ENCODE results near the gene RAB11FIP2.
A peak's percentile ranks its signal among the peaks of the same experiment; 100 is the strongest.

The RAB11FIP2 gene

DNA sequence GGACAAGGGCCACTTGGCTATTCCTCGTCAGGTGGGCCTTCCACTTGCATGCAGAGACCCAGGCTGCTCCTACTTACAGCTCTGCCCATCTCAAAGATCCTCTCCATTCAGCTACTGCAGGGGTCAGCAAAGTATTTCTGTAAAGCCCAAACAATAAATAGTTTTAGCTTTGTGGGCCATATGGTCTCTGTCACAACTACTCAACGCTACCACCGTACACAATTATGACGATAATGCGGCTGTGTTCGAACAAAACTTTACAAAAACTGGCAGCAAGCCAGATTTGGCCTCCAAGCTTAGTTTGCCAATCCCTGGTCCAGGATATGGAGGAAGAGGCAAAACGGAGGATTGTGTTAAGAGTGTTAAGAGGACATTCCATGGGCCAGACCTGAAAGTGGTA is 12.8 kb downstream of the RAB11FIP2 start:
- no peak for DNase-seq

DNA sequence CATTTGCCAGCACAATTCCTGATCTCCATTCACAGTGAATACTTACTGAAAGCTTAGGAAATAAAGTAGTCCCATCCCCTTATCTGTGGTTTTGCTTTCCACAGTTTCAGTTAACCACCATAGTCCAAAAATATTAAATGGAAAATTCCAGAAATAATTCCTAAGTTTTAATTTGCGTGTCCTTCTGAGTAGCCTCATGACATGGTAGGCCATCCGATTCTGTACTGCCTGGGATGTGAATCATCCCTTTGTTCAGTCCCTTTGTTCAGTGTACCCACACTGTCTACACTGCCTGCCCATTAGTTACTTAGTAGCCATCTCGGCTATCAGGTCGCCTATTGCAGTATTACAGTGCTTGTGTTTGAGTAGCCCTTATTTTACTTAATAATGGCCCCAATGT is 14.2 kb downstream of the RAB11FIP2 start:
- DNase-seq: no peak

GRCh38 chr10:118031351-118032075 is 15.2 kb downstream of the RAB11FIP2 start:
- DNase-seq: no peak

DNA sequence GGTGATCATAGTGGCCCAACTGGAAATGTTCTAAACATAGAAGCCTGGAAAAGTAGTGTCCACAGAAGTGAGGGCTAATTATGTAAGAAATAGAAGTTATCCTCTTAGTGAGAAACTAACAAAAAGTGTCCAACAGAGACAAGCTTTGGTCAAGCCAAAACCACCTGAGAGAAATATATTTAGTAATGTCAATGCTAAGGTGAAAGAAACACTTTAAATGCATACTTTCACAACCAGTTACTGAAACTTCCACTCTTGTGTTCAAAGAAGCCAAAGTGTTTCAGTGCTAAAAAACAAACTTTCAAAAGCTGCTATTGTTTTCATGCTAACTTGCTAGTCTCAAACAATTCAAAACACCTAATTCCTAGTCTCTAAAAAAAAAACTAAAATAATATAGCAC is 18.1 kb downstream of the RAB11FIP2 start:
- no peak for DNase-seq

DNA sequence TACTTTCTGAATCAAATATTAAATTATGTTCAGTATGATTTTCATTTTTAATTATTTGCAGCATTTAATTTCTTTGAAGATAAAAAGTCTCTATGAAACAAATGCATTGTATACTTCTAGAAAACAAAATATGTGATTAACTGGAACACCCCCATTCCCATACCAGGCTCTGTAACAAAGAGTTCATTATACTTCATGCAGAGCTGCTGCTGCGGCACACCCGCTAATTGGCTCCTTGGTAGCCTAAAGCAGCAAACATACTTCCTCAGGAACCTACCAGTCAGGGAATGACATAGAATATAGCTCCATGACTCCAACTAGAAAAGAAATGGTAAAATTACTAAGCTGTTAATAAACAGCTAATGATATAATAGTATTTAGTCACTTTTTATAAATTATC is 19.3 kb downstream of the RAB11FIP2 start:
- DNase-seq: peak; percentile 38

DNA sequence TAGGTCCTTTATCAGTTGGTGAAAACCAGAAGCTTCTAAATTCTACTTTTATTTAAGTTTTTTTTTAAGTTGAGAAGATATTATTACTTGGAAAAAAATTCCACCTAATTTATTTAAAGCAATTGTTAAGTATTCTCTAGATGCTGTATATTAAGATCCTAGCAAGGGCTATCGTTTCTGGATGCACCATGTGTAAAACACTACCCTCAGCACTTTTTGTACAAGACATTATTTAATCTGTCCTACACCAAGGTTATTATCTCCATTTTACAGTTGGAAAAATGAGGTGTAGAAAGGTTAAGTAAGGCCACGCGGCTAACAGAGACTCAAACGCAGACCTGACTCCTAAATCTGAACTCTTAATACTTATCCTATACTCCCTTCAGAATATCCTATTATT is 19.8 kb downstream of the RAB11FIP2 start:
- no peak for DNase-seq

GRCh38 chr10:118020365-118020764 is 26.4 kb downstream of the RAB11FIP2 start:
- DNase-seq: no peak

DNA sequence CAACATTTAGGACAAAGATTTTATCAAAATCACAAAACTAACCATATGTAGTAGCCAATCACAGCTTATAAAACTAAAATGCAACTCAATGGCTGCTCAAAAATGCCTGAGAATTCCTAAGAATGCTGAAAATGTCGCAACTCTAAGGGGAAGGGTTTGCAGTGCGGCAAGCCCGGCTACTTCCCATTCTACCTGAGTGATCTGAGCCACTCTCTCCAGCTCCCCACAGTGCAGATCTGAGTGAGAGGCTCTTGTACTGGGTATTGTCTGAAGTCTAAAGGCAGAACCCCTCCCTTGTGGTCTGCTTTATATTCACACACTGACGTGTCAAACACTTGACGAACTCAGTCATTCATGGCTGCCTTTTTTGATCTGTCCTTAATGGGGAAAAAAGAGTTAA is 28.9 kb downstream of the RAB11FIP2 start:
- no peak for DNase-seq

- no peak for DNase-seq
These were observed 29.5 kb downstream of the RAB11FIP2 start for GRCh38 chr10:118017071-118017740.

GRCh38 chr10:118012952-118013525 is 33.7 kb downstream of the RAB11FIP2 start:
- no peak for DNase-seq

DNA sequence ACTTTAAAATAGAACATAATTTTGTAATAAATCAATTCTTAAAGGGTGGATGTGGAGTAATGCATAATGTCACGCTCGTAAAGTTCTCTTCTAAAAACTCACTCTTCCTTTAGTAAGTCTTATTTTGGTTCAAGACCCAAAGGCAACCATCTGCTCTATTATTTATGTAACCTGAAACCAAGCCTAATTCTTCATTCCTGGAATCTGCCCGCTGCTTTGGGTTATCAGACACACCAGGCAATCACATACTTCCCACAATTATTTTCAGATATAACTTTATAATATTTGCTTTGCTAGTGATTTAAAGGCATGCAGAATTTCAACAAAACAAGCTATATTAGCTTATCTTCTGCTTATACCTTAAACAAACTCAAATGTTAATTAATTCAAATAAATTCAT is 39.0 kb downstream of the RAB11FIP2 start:
- no peak for DNase-seq

- DNase-seq: no peak
These were observed 43.6 kb downstream of the RAB11FIP2 start for GRCh38 chr10:118003126-118003525.

- no peak for DNase-seq
These were observed 44.2 kb downstream of the RAB11FIP2 start for GRCh38 chr10:118002581-118002980.

DNA sequence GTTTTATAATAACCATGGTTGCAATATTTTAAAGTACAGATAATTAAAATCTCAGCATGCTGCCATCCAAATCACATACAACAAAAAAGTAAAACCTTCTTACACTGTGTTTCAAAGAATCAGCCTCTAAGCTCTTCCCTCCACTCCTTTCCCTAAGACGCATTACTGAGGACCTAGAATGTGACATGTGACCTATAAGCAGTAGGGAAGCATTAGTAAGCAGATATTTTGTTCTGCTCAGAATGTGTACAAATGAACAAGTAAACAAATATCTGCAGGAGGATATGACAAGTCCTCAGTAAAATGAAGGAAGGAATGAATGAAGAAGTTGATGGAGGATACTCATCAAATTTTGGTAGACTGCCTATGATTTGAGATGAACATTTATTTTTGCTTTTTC is 49.1 kb downstream of the RAB11FIP2 start:
- DNase-seq: no peak

DNA sequence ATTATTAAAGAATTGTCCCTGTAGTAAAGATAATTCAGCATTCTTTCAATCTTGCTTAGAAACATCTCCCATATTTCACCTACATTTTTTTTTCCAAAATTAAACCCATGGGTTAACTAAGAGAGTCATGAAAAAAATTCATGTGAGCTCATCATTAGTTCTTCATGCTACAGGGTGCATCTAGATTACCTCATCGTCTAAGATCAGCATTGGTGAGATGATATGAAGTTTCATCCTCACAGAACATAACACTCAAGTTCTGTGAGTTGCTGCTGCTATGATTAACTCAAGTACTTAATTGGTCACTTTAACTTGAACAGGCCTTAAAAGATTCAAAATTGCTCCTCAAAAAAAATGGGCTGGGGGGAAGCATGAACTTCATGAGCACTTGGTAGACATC is 50.0 kb downstream of the RAB11FIP2 start:
- DNase-seq: no peak

DNA sequence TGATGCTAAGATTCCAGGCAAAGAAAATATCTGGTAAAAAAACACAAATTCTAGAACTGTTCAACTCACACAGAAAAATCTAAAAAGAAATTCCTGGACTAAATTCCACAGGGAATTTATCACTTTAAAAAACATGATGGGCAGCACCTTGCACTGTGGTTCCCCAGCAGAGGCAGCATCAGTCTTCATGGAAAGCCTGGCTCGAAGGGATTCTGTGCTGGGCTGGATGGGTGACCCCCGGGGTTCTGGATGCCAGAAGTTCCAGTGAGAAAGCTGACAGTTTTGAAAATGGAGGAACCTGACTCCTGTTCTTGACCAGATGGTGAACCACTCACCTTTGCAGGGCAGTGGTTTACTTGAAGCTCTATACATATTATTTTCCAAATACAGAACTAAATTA is 52.0 kb downstream of the RAB11FIP2 start:
- DNase-seq: no peak

DNA sequence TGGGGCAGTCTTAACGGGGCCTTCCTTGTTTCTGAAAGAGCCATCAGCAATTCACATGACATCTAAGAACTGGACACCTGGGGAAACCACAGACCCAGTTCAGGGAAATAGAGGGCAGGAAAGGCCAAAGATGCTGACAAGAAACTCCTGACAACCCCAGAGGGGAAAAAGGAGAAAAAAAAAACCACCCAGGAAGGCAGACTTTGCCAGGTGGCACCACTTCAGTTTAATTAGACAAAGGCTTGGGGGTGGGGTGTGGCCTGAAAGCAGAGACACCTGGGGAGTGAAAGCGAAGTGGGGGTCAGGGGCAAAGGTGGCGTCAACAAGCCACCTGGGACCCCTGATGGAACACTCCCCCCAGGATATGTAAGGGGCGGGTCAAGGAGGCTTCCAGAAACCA is 53.6 kb downstream of the RAB11FIP2 start:
- no peak for DNase-seq

DNA sequence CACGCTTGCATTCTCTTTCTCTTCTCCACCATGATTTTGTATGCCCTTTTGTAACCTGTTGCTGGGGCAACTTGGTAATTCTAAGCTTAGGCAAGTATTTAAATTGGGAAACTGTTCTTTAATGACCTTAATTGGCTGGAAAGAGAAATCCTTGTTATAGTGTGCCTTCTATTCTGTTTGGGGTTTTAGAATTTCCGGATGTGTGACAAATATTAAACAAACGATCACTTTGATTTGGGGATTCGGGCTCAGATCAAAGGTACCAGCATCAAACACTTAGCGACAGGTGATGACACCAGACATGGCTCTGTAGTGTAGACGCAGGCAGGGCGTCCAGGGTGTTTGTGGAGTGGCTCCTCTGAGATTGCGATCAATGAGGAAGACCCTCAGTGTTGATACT is 55.0 kb downstream of the RAB11FIP2 start:
- DNase-seq: no peak

DNA sequence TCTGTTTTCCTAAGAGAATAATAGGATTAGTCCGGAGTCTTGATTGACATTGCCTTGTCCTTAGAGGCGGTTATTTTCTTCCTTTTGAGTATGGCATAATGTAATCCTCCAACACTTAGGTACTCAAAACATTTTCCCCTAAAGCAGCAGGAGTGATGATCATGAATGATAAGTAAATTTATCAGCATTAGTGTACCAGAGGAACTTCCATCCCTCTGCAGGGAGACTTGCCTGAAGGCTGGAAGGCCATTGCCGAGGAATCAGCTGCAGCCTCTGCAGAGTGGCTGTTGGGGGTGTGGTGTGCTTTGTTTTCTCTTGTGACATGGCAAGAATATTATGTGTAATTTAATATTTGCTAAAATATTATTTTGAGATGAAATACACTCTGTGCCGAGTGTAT is 56.8 kb downstream of the RAB11FIP2 start:
- DNase-seq: no peak

DNA sequence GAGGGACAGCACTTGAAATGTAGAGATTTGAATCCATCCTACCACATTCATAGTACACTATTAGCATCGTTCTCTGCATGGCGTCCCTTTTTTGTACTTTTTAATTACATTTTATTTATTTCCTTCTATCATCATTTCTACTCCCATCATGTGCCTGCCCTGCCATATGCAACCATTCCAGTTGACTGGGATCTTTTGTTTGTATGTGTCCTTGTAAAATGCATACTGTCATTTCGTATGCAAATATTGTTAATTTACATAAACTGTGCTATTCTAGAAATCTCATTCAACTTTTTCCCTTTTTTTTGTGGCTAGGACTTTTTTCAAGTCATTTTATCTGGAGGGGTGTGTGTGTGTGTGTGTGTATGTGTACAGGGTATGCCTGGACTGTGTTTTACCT is 57.9 kb downstream of the RAB11FIP2 start:
- DNase-seq: no peak

GRCh38 chr10:117987244-117987909 is 59.4 kb downstream of the RAB11FIP2 start:
- DNase-seq: no peak

DNA sequence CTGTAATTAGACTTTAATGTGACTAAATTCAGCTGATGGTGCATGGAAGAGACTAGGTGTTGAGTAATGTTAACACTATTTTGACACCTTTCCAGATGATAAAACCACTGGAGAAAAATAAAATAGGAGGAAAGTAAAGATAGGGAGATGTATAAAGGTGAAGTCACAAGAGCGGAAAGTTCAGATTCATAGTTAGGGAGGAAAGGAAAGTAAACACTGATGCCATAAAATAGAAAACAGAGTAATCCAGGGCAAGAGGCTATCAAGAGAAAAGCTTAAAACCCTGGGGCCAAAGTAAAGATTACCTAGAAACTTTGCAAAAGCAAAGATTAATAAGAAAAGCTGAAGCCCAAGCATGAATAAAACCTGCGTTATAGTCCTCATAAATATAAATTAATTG is 62.8 kb downstream of the RAB11FIP2 start:
- DNase-seq: no peak

GRCh38 chr10:117980755-117981702 is 65.7 kb downstream of the RAB11FIP2 start:
- DNase-seq: no peak
